Stimulated activated CD4-positive, alpha-beta T cell treated with anti-CD3 and anti-CD28 coated beads, Interleukin-15, amount 100 ng/mL, for 1 hour (primary cell): ENCODE measurements around the gene SYT11.
"Not testable (repeated sequence)": the region's sequence is repeated elsewhere in the genome, so short reads cannot be mapped to it uniquely, and the experiment has no call there.

Experiments used
- DNase-seq, 2 donors: peaks; one replicate each; pipeline ENCODE4 v3.0.0-alpha.2; 2020; ENCODE audit warnings: low read depth in 1 of 2, low spot score in 1 of 2

Gene SYT11

GRCh38 chr1:155896476-155896875 is 37.1 kb downstream of the SYT11 start:
- DNase-seq, result not testable (repeated sequence)

- no peak for DNase-seq
Measured at GRCh38 chr1:155897746-155898145, 38.4 kb downstream of the SYT11 start.

GRCh38 chr1:155898888-155899287 is 39.5 kb downstream of the SYT11 start:
- DNase-seq, result no peak

GRCh38 chr1:155899683-155900082 is 40.3 kb downstream of the SYT11 start:
- DNase-seq, result no peak

- no peak for DNase-seq
Measured at GRCh38 chr1:155900161-155900560, 40.8 kb downstream of the SYT11 start.

- no peak for DNase-seq
Measured at GRCh38 chr1:155904261-155904660, 44.9 kb downstream of the SYT11 start.

GRCh38 chr1:155909894-155910293 is 50.5 kb downstream of the SYT11 start:
- no peak for DNase-seq

- DNase-seq, result no peak
Measured at GRCh38 chr1:155910621-155911121, 51.3 kb downstream of the SYT11 start.

GRCh38 chr1:155911156-155912055 is 52.0 kb downstream of the SYT11 start, which contains the start of gene RIT1:
RIT1 (minus strand) TSS chr1:155911349; CDS start chr1:155910761, 588 bp downstream.
- peak; percentile 74 to 76 for DNase-seq

- DNase-seq, result no peak
Measured at GRCh38 chr1:155912056-155912536, 52.7 kb downstream of the SYT11 start.

GRCh38 chr1:155913969-155914757 is 54.8 kb downstream of the SYT11 start:
- no peak for DNase-seq

GRCh38 chr1:155918660-155919059 is 59.3 kb downstream of the SYT11 start:
- DNase-seq, result no peak

GRCh38 chr1:155919801-155920200 is 60.4 kb downstream of the SYT11 start:
- no peak for DNase-seq

GRCh38 chr1:155920717-155921116 is 61.4 kb downstream of the SYT11 start:
- no peak for DNase-seq

GRCh38 chr1:155925506-155925905 is 66.1 kb downstream of the SYT11 start:
- no peak for DNase-seq

GRCh38 chr1:155929057-155929456 is 69.7 kb downstream of the SYT11 start:
- no peak for DNase-seq

GRCh38 chr1:155930725-155931124 is 71.4 kb downstream of the SYT11 start:
- DNase-seq, result not testable (repeated sequence)

GRCh38 chr1:155931332-155932038 is 72.1 kb downstream of the SYT11 start:
- no peak for DNase-seq

GRCh38 chr1:155932081-155932480 is 72.7 kb downstream of the SYT11 start:
- DNase-seq, result no peak

GRCh38 chr1:155932487-155932886 is 73.1 kb downstream of the SYT11 start:
- no peak for DNase-seq

GRCh38 chr1:155933591-155934096 is 74.3 kb downstream of the SYT11 start:
- DNase-seq, result no peak
